Fibroblast of lung (primary cell): ENCODE measurements around the gene SCUBE1. TPM values are rescaled to one million over a fixed set of nuclear protein-coding genes. Genes with fewer than 3 reads are reported as not detected.

Experiments
- DNase-seq, 2 donors: peaks; one replicate each; pipeline versions ENCODE4 v3.0.0 to v3.0.0-alpha.2; 2010; ENCODE audit warnings: low read depth in 2 of 2
- H2AFZ ChIP-seq: 2 replicates; pipeline ENCODE4 v1.5.1; 2012; ENCODE audit warnings: low read length, control low read depth, inconsistent platforms
- H3K27ac ChIP-seq: 2 replicates; pipeline ENCODE4 v1.5.1; 2011; ENCODE audit warnings: low read length, control low read depth; ENCODE audit not compliant: insufficient read depth
- H3K27me3 ChIP-seq: 2 replicates; pipeline ENCODE4 v1.5.1; 2011; ENCODE audit warnings: mild to moderate bottlenecking, low read length; ENCODE audit not compliant: control insufficient read depth, insufficient read depth
- H3K36me3 ChIP-seq: 2 replicates; pipeline ENCODE4 v1.5.1; 2011; ENCODE audit warnings: low read length; ENCODE audit not compliant: control insufficient read depth, insufficient read depth
- H3K4me1 ChIP-seq: 2 replicates; pipeline ENCODE4 v1.5.1; 2011; ENCODE audit warnings: low read length; ENCODE audit not compliant: control insufficient read depth, insufficient read depth; ENCODE audit errors: extremely low read depth
- H3K4me2 ChIP-seq: 2 replicates; pipeline ENCODE4 v1.5.1; 2011; ENCODE audit warnings: low read length, control low read depth; ENCODE audit not compliant: insufficient read depth; ENCODE audit errors: extremely low read depth
- H3K4me3 ChIP-seq, 4 experiments: fragments of 200-600 bp in 1 of 4; sonication (generic) in 1 of 4; replicated peaks in 1 of 4; 2 replicates each; pipeline ENCODE4 v1.5.1; 2011 to 2016; ENCODE audit warnings: low read length in 4 of 4, low read depth in 3 of 4, mild to moderate bottlenecking in 3 of 4, control low read depth in 2 of 4, inconsistent platforms in 1 of 4, mixed read lengths in 1 of 4; ENCODE audit not compliant: insufficient read depth in 1 of 4; ENCODE audit errors: control extremely low read depth in 1 of 4
- H3K79me2 ChIP-seq: 2 replicates; pipeline ENCODE4 v1.5.1; 2012; ENCODE audit warnings: mild to moderate bottlenecking, low read length, inconsistent platforms; ENCODE audit not compliant: control insufficient read depth, insufficient read depth
- H3K9ac ChIP-seq: 2 replicates; pipeline ENCODE4 v1.5.1; 2011; ENCODE audit warnings: mild to moderate bottlenecking, low read length, control low read depth; ENCODE audit not compliant: insufficient read depth
- H3K9me3 ChIP-seq: 2 replicates; pipeline ENCODE4 v1.5.1; 2012; ENCODE audit warnings: low read depth, low read length; ENCODE audit not compliant: control insufficient read depth, insufficient read depth
- H4K20me1 ChIP-seq: 2 replicates; pipeline ENCODE4 v1.5.1; 2011; ENCODE audit warnings: low read length; ENCODE audit not compliant: control insufficient read depth, insufficient read depth; ENCODE audit errors: extremely low read depth
- CTCF ChIP-seq, 2 donors: IDR thresholded peaks in 1 of 2; conservative IDR thresholded peaks in 1 of 2; 1 replicate in 1 of 2; 2 replicates in 1 of 2; pipeline ENCODE4 v1.5.1; 2011 to 2012; ENCODE audit warnings: low read length in 2 of 2, control low read depth in 1 of 2, inconsistent platforms in 1 of 2, low read depth in 1 of 2, mild to moderate bottlenecking in 1 of 2
- EZH2 ChIP-seq: IDR thresholded peaks from 2 replicates; pipeline ENCODE4 v1.5.1; 2012; ENCODE audit warnings: low read length, control low read depth, mild to moderate bottlenecking; ENCODE audit errors: missing control alignments
- polyA plus RNA-seq, 2 donors: library from polyadenylated mRNA; depleted of rRNA in 1 of 2; stranded (reverse) in 1 of 2; unstranded in 1 of 2; fragments of >200 nt; gene quantifications; 2 replicates each; pipeline ENCODE4 v1.2.1, GENCODE V29; 2011 to 2012; ENCODE audit warnings: missing spikeins in 1 of 2
- total RNA-seq: library from RNA; depleted of rRNA; stranded (reverse); fragments of >200 nt; gene quantifications from 2 replicates; pipeline ENCODE4 v1.2.1, GENCODE V29; 2014

Gene SCUBE1
- total and polyA plus RNA-seq, 2 donors (not counting 1 experiment from before 2014, with no cell fraction given) = 0.17 TPM; not detected in 1

GRCh38 chr22:43206509-43207161 is 136.5 kb downstream of the SCUBE1 start:
- H3K4me2 ChIP-seq = no peak overlapping the region
- H4K20me1 ChIP-seq = no peaks in the 10 kb centered on the region
- H2AFZ ChIP-seq = no peak overlapping the region
- H3K79me2 ChIP-seq = no peaks in the 10 kb centered on the region
- TF ChIP-seq EZH2 (no peak), CTCF (conservative IDR thresholded peaks at IDR 0.05 in 1 of 2, IDR thresholded peaks at IDR 0.05 in 1 of 2; ENCODE audit: low read depth in 1 of 2, low read length in 2 of 2) (no peak)
- DNase-seq = no peak
- no peak overlapping the region for H3K27ac ChIP-seq
- H3K9me3 ChIP-seq = no peaks in the 10 kb centered on the region
- H3K9ac ChIP-seq = no peak overlapping the region
- H3K4me1 ChIP-seq = no peaks in the 10 kb centered on the region
- H3K36me3 ChIP-seq = no peaks in the 10 kb centered on the region
- no peak overlapping the region for H3K4me3 ChIP-seq
- peaks cover 3% of the 10 kb centered on the region for H3K27me3 ChIP-seq

DNA sequence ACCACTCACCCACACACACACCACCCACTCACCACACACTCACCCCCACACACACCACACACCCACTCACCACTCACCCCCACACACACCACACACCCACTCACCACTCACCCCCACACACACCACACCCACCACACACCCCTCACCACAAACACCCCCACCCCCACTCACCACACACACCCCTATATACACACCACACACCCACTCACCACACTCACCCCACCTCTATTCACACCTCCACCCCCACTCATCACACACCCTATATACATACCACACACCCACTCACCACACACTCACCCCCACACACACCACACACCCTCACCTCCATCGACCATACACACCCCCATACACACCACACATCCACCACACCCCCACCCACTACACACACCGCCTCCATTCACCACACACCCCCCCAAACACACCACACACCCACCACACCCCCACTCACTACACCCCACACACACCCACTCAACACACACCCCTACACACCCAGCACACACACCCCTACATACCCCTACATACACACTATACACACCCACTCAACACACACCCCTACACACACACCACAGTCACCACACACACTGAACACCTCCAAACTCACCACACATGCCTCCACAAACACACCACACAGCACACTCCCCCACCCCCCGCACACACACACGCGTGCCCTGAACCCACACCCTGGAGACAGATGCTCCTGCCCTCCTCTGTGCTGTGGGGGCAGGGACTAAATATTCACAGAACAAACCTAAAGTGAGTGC is 137.2 kb downstream of the SCUBE1 start:
- Histone ChIP-seq H3K4me1 (no peaks in the 10 kb centered on the region), H3K4me2 (no peak overlapping the region), H2AFZ (no peak overlapping the region), H4K20me1 (no peaks in the 10 kb centered on the region), H3K27me3 (peaks cover 3% of the 10 kb centered on the region), H3K9me3 (no peaks in the 10 kb centered on the region), H3K36me3 (no peaks in the 10 kb centered on the region), H3K4me3 (no peak overlapping the region), H3K27ac (no peak overlapping the region), H3K9ac (no peak overlapping the region), H3K79me2 (no peaks in the 10 kb centered on the region)
- TF ChIP-seq CTCF (conservative IDR thresholded peaks at IDR 0.05 in 1 of 2, IDR thresholded peaks at IDR 0.05 in 1 of 2; ENCODE audit: low read depth in 1 of 2, low read length in 2 of 2) (no peak), EZH2 (no peak)
- DNase-seq = no peak

DNA sequence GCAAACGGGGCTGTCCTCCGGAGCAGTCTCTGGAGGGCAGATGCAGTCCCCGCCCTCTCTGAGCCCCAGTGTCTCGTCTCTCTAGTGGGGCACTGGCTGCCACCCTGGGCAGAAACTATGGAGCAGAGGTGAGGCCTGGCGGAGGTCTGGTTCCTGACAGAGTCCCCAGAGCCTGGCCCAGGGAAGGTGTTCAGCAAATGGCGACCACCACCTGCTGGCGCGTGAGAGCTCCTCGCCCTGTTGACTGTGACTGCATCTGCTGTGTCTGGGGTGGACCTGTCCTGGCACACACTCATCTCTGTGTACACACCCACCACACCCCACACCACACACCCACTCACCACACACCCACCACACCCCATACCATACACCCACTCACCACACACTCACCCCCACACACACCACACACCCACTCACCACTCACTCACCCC is 137.9 kb downstream of the SCUBE1 start:
- TF ChIP-seq EZH2 (no peak), CTCF (conservative IDR thresholded peaks at IDR 0.05 in 1 of 2, IDR thresholded peaks at IDR 0.05 in 1 of 2; ENCODE audit: low read depth in 1 of 2, low read length in 2 of 2) (no peak)

More for the DNA sequence above, 137.9 kb downstream of the SCUBE1 start:
- no peak overlapping the region for H3K4me3 ChIP-seq
- no peaks in the 10 kb centered on the region for H3K4me1 ChIP-seq
- H4K20me1 ChIP-seq = no peaks in the 10 kb centered on the region
- H3K27ac ChIP-seq = no peak overlapping the region
- no peaks in the 10 kb centered on the region for H3K9me3 ChIP-seq
- no peak for DNase-seq
- H3K9ac ChIP-seq = no peak overlapping the region
- no peak overlapping the region for H3K4me2 ChIP-seq
- no peak overlapping the region for H2AFZ ChIP-seq
- peaks cover 3% of the 10 kb centered on the region for H3K27me3 ChIP-seq
- H3K79me2 ChIP-seq = no peaks in the 10 kb centered on the region
- no peaks in the 10 kb centered on the region for H3K36me3 ChIP-seq
